Ascending aorta (tissue), 2 donors: ENCODE data around the gene RUSC1. TPM values are rescaled to one million over a fixed set of nuclear protein-coding genes. Genes with fewer than 3 reads are reported as not detected.

Experiments used
- DNase-seq, 2 donors: peaks; one replicate each; pipeline ENCODE4 v3.0.0-alpha.2; 2019; ENCODE audit warnings: low spot score in 2 of 2
- H3K27ac ChIP-seq, 2 donors: fragments of 200-600 bp; sonication (generic); one replicate each; pipeline ENCODE4 v1.5.1; 2016 to 2017; ENCODE audit warnings: mild to moderate bottlenecking in 1 of 2
- H3K27me3 ChIP-seq: fragments of 200-600 bp; sonication (generic); one replicate; pipeline ENCODE4 v1.5.1; 2017
- H3K36me3 ChIP-seq, 2 donors: fragments of 200-600 bp; sonication (generic); one replicate each; pipeline ENCODE4 v1.5.1; 2016
- H3K4me1 ChIP-seq, 2 donors: fragments of 200-600 bp; sonication (generic); one replicate each; pipeline ENCODE4 v1.5.1; 2016 to 2017; ENCODE audit warnings: mild to moderate bottlenecking in 1 of 2
- H3K4me3 ChIP-seq, 2 donors: fragments of 200-600 bp; sonication (generic); one replicate each; pipeline ENCODE4 v1.5.1; 2016 to 2017; ENCODE audit warnings: mild to moderate bottlenecking in 1 of 2
- H3K9me3 ChIP-seq, 2 donors: fragments of 200-600 bp; sonication (generic); one replicate each; pipeline ENCODE4 v1.5.1; 2016
- CTCF ChIP-seq, 3 experiments: fragments of 200-600 bp in 2 of 3; fragments of 450-650 bp in 1 of 3; sonication (generic) in 2 of 3; IDR thresholded peaks; one replicate each; pipeline ENCODE4 v1.5.1; 2016 to 2019; ENCODE audit warnings: antibody characterized with exemption in 3 of 3, mild to moderate bottlenecking in 1 of 3, moderate library complexity in 1 of 3
- intact Hi-C: fragments of 100-400 bp; cut with DNase I; formaldehyde crosslinking; loops from one replicate; pipeline ENCODE4 v1.15.1; 2023
- total RNA-seq: library from RNA; depleted of rRNA; stranded (reverse); fragments of >200 nt; gene quantifications from one replicate; pipeline ENCODE4 v1.1.0, GENCODE V29; 2016

Gene RUSC1
- total RNA-seq, 1 donor from 2014 or later, result 18.4 TPM

- no peaks in the 10 kb centered on the region for H3K27me3 ChIP-seq
- no peak overlapping the region for H3K4me3 ChIP-seq
- peaks cover 77 to 88% of the 10 kb centered on the region in 2 donors for H3K36me3 ChIP-seq
- TF ChIP-seq CTCF (IDR thresholded peaks at IDR 0.05), result no peak
- no peak for DNase-seq
- no peaks in the 10 kb centered on the region for H3K9me3 ChIP-seq
- H3K27ac ChIP-seq, result no peak overlapping the region
- H3K4me1 ChIP-seq, result no peaks in the 10 kb centered on the region
- intact Hi-C loops, result no loop called here
Measured at GRCh38 chr1:155339515-155340097, 18.9 kb downstream of the RUSC1 start.

DNA sequence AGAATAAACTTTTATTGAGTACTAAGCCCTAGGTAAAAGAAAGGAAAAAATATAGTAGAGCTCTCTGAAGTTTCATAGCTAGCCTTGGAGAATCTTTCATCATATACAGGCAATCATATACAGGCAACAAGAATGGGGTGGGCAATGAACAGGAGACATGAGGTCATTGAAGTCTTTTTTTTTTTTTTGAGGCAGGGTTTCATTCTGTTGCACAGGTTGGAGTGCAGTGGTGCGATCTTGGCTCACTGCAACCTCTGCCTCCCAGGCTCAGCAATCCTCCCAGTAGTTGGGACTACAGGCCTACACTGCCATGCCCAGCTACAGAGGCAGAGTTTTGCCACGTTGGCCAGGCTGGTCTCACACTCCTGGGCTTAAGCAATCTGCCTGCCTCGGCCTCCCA is 22.1 kb downstream of the RUSC1 start:
- no peak for TF ChIP-seq CTCF (IDR thresholded peaks at IDR 0.05)
- no peak overlapping the region for H3K4me3 ChIP-seq
- no peaks in the 10 kb centered on the region for H3K27me3 ChIP-seq
- no peak overlapping the region for H3K27ac ChIP-seq
- no peaks in the 10 kb centered on the region for H3K4me1 ChIP-seq
- intact Hi-C loops, result no loop called here
- no peaks in the 10 kb centered on the region for H3K9me3 ChIP-seq
- DNase-seq, result no peak
- H3K36me3 ChIP-seq, result peaks cover 91 to 97% of the 10 kb centered on the region in 2 donors

- H3K27ac ChIP-seq, result no peak overlapping the region
- no peak for TF ChIP-seq CTCF (IDR thresholded peaks at IDR 0.05)
- no peak overlapping the region for H3K4me3 ChIP-seq
- H3K4me1 ChIP-seq, result no peaks in the 10 kb centered on the region
- no peak for DNase-seq
- peaks cover 73 to 94% of the 10 kb centered on the region in 2 donors for H3K36me3 ChIP-seq
- intact Hi-C loops, result no loop called here
- H3K27me3 ChIP-seq, result no peaks in the 10 kb centered on the region
- no peaks in the 10 kb centered on the region for H3K9me3 ChIP-seq
Measured at GRCh38 chr1:155352631-155353030, 31.9 kb downstream of the RUSC1 start.

- intact Hi-C loops, result no loop called here
- Histone ChIP-seq H3K9me3 (no peaks in the 10 kb centered on the region), H3K36me3 (peaks cover 51 to 64% of the 10 kb centered on the region in 2 donors), H3K4me1 (no peaks in the 10 kb centered on the region), H3K27ac (no peak overlapping the region), H3K4me3 (no peak overlapping the region), H3K27me3 (no peaks in the 10 kb centered on the region)
- TF ChIP-seq CTCF (IDR thresholded peaks at IDR 0.05), result no peak
- no peak for DNase-seq
Measured at GRCh38 chr1:155360051-155360450, 39.4 kb downstream of the RUSC1 start.

GRCh38 chr1:155379180-155379579 is 58.5 kb downstream of the RUSC1 start:
- intact Hi-C loops, result loop anchor here (5.0 kb wide), 1 partner anchor 122 kb away; the partner anchor contains the start of gene ENTREP3
- no peak for DNase-seq
- Histone ChIP-seq H3K36me3 (peaks cover 23 to 48% of the 10 kb centered on the region in 2 donors), H3K27me3 (no peaks in the 10 kb centered on the region), H3K4me3 (peak overlapping the region; percentile 19 to 42), H3K4me1 (peaks cover 0 to 21% of the 10 kb centered on the region in 2 donors), H3K27ac (peak overlapping the region in 1 of 2 donors; percentile 60), H3K9me3 (no peaks in the 10 kb centered on the region)
- no peak for TF ChIP-seq CTCF (IDR thresholded peaks at IDR 0.05)
